H1 (cell line): ENCODE measurements around the gene USH2A. TPM values are rescaled to one million over a fixed set of nuclear protein-coding genes. Genes with fewer than 3 reads are reported as not detected.

Source experiments
- CTCF ChIA-PET: fragments of 300-600 bp; sonication (Branson Sonifier 250); formaldehyde crosslinking; loops from one replicate; lab custom pipeline; 2021; ENCODE audit not compliant: partially characterized antibody; lab: Charles Lee
- POLR2A ChIA-PET: fragments of 300-600 bp; sonication (Branson Sonifier 250); formaldehyde crosslinking; loops from one replicate; lab custom pipeline; 2021; ENCODE audit warnings: inconsistent platforms; ENCODE audit not compliant: partially characterized antibody; lab: Charles Lee
- DNase-seq, 2 experiments: peaks; one replicate each; pipeline versions ENCODE4 v3.0.0 to v3.0.0-alpha.2; 2010 to 2022; ENCODE audit warnings: low spot score in 2 of 2, low read depth in 1 of 2, mixed read lengths in 1 of 2
- FAIRE-seq: peaks from 2 replicates; lab custom pipeline; 2011; peaks lifted over from hg19 to GRCh38; lab: Jason Lieb, UNC
- H2AFZ ChIP-seq: 2 replicates; pipeline ENCODE4 v1.8.1; 2012; ENCODE audit warnings: low read length, inconsistent platforms
- H2AK5ac ChIP-seq: 2 replicates; pipeline ENCODE4 v1.6.1; 2013; ENCODE audit warnings: low read depth, low read length
- H2BK120ac ChIP-seq: replicated peaks from 2 replicates; pipeline ENCODE3; 2013; ENCODE audit warnings: low read depth, low read length, inconsistent platforms
- H2BK12ac ChIP-seq: 2 replicates; pipeline ENCODE4 v1.6.1; 2013; ENCODE audit warnings: low read depth, low read length
- H2BK15ac ChIP-seq: 2 replicates; pipeline ENCODE4 v1.6.1; 2013; ENCODE audit warnings: low read length
- H2BK20ac ChIP-seq: 2 replicates; pipeline ENCODE4 v1.6.1; 2013; ENCODE audit warnings: low read length
- H2BK5ac ChIP-seq: 2 replicates; pipeline ENCODE4 v1.6.1; 2013; ENCODE audit warnings: low read depth, low read length
- H3K14ac ChIP-seq: 2 replicates; pipeline ENCODE4 v1.6.1; 2013; ENCODE audit warnings: inconsistent platforms; ENCODE audit not compliant: insufficient read length
- H3K18ac ChIP-seq: 2 replicates; pipeline ENCODE4 v1.6.1; 2013; ENCODE audit warnings: low read length; ENCODE audit errors: extremely low read depth
- H3K23ac ChIP-seq: 2 replicates; pipeline ENCODE4 v1.6.1; 2013; ENCODE audit warnings: inconsistent platforms; ENCODE audit not compliant: insufficient read length
- H3K23me2 ChIP-seq: 2 replicates; pipeline ENCODE4 v1.6.1; 2013; ENCODE audit warnings: low read depth, low read length
- H3K27ac ChIP-seq: 2 replicates; pipeline ENCODE4 v1.6.1; 2011; ENCODE audit warnings: low read depth, low read length, inconsistent platforms
- H3K27me3 ChIP-seq, 4 experiments: replicated peaks in 1 of 4; 1 replicate in 1 of 4; 2 replicates in 3 of 4; pipeline versions ENCODE4 v1.6.1 to v1.8.1; 2011 to 2013; ENCODE audit warnings: low read length in 3 of 4, mild to moderate bottlenecking in 3 of 4, inconsistent platforms in 2 of 4, mixed read lengths in 2 of 4, moderate library complexity in 1 of 4; ENCODE audit not compliant: control insufficient read depth in 3 of 4, insufficient read depth in 3 of 4; ENCODE audit errors: extremely low read depth in 1 of 4
- H3K36me3 ChIP-seq, 4 experiments: 2 replicates each; pipeline versions ENCODE4 v1.6.1 to v1.8.1; 2011 to 2013; ENCODE audit warnings: mild to moderate bottlenecking in 4 of 4, low read length in 3 of 4, moderate library complexity in 2 of 4, control low read depth in 1 of 4, inconsistent platforms in 1 of 4; ENCODE audit not compliant: insufficient read depth in 4 of 4, control insufficient read depth in 2 of 4
- H3K4ac ChIP-seq: replicated peaks from 2 replicates; pipeline ENCODE3; 2013; ENCODE audit warnings: low read length, low read depth, mixed read lengths, inconsistent platforms; ENCODE audit not compliant: insufficient read length
- H3K4me1 ChIP-seq, 4 experiments: replicated peaks in 1 of 4; 1 replicate in 1 of 4; 2 replicates in 3 of 4; pipeline versions ENCODE4 v1.6.1 to v1.8.1; 2011 to 2013; ENCODE audit warnings: low read length in 3 of 4, inconsistent platforms in 2 of 4, mixed read lengths in 1 of 4; ENCODE audit not compliant: insufficient read depth in 4 of 4, control insufficient read depth in 3 of 4
- H3K4me2 ChIP-seq, 2 experiments: 2 replicates each; pipeline versions ENCODE4 v1.6.1 to v1.8.1; 2011 to 2013; ENCODE audit warnings: low read depth in 2 of 2, low read length in 2 of 2, control low read depth in 1 of 2, inconsistent platforms in 1 of 2, mild to moderate bottlenecking in 1 of 2; ENCODE audit not compliant: insufficient read depth in 1 of 2
- H3K4me3 ChIP-seq, 4 experiments: fragments of 200-600, 300-600 bp in 1 of 4; sonication (generic), shearing (Covaris generic), sonication (Bioruptor Twin) in 1 of 4; 2 replicates each; pipeline versions ENCODE4 v1.5.1 to v1.8.1; 2011 to 2016; ENCODE audit warnings: low read length in 4 of 4, low read depth in 3 of 4, control low read depth in 2 of 4, inconsistent platforms in 2 of 4, mild to moderate bottlenecking in 2 of 4, mixed read lengths in 1 of 4, moderate library complexity in 1 of 4; ENCODE audit not compliant: insufficient read depth in 2 of 4; ENCODE audit errors: extremely low read depth in 1 of 4
- H3K56ac ChIP-seq: replicated peaks from 2 replicates; pipeline ENCODE3; 2013; ENCODE audit warnings: low read depth, mild to moderate bottlenecking, mixed read lengths, low read length, inconsistent platforms; ENCODE audit not compliant: insufficient read length
- H3K79me1 ChIP-seq: 2 replicates; pipeline ENCODE4 v1.6.1; 2013; ENCODE audit warnings: low read depth, low read length, control low read depth
- H3K79me2 ChIP-seq, 2 experiments: 2 replicates each; pipeline versions ENCODE4 v1.6.1 to v1.8.1; 2012 to 2013; ENCODE audit warnings: low read length in 2 of 2, mild to moderate bottlenecking in 2 of 2, inconsistent platforms in 1 of 2; ENCODE audit not compliant: insufficient read depth in 2 of 2, control insufficient read depth in 1 of 2
- H3K9ac ChIP-seq, 4 experiments: replicated peaks in 1 of 4; 1 replicate in 1 of 4; 2 replicates in 3 of 4; pipeline versions ENCODE4 v1.6.1 to v1.8.1; 2011 to 2013; ENCODE audit warnings: low read depth in 3 of 4, low read length in 3 of 4, control low read depth in 2 of 4, mild to moderate bottlenecking in 2 of 4, moderate library complexity in 2 of 4, inconsistent platforms in 1 of 4; ENCODE audit errors: extremely low read depth in 1 of 4
- H3K9me3 ChIP-seq, 2 experiments: 2 replicates each; pipeline versions ENCODE4 v1.6.1 to v1.8.1; 2012 to 2013; ENCODE audit warnings: mild to moderate bottlenecking in 2 of 2, moderate library complexity in 2 of 2, control low read depth in 1 of 2, inconsistent platforms in 1 of 2, low read depth in 1 of 2, low read length in 1 of 2, mixed read lengths in 1 of 2; ENCODE audit not compliant: insufficient read depth in 2 of 2
- H4K20me1 ChIP-seq, 2 experiments: replicated peaks in 1 of 2; 2 replicates each; pipeline versions ENCODE3 to v1.8.1; 2011 to 2013; ENCODE audit warnings: inconsistent platforms in 2 of 2, low read length in 2 of 2, mild to moderate bottlenecking in 1 of 2; ENCODE audit not compliant: insufficient read depth in 2 of 2, control insufficient read depth in 1 of 2
- H4K5ac ChIP-seq: 2 replicates; pipeline ENCODE4 v1.6.1; 2013; ENCODE audit warnings: low read length, low read depth, mixed read lengths, inconsistent platforms; ENCODE audit not compliant: insufficient read length
- H4K8ac ChIP-seq: 2 replicates; pipeline ENCODE4 v1.8.0; 2013; ENCODE audit warnings: mild to moderate bottlenecking, moderate library complexity, low read length, inconsistent platforms; ENCODE audit not compliant: insufficient read depth; ENCODE audit errors: extremely low read depth
- H4K91ac ChIP-seq: replicated peaks from 2 replicates; pipeline ENCODE3; 2013; ENCODE audit warnings: low read length, mixed read lengths, inconsistent platforms; ENCODE audit not compliant: insufficient read length
- CBX5 ChIP-seq: fragments of 300-800, 300-1000 bp; sonication (generic); IDR thresholded peaks from 2 replicates; pipeline ENCODE4 v1.7.1; 2016; ENCODE audit warnings: antibody characterized with exemption, low read length, low read depth
- PHF8 ChIP-seq: fragments of 200-600 bp; sonication (generic); conservative IDR thresholded peaks from 2 replicates; pipeline ENCODE4 v1.7.1; 2012; ENCODE audit warnings: low read depth, mild to moderate bottlenecking, inconsistent platforms, low read length, moderate library complexity
- polyA plus RNA-seq, 7 experiments: library from polyadenylated mRNA; depleted of rRNA in 3 of 7; stranded (reverse) in 5 of 7; unstranded in 2 of 7; fragments of >200 nt in 5 of 7; fragments of 200-250 nt in 2 of 7; gene quantifications; 1 replicate in 5 of 7; 2 replicates in 1 of 7; 4 replicates in 1 of 7; pipeline versions ENCODE4 v1.2.1 to v1.2.3, GENCODE V29; 2011 to 2013; ENCODE audit warnings: missing spikeins in 2 of 7, mixed read lengths in 2 of 7
- total RNA-seq: library from RNA; stranded (reverse); fragmentation: NEBNext Ultra II Directional; extraction: Animal tissue kit (Norgen Biotek cat#: 25700); gene quantifications from 2 replicates; pipeline ENCODE4 v1.2.1, GENCODE V29; 2021

USH2A gene
- total and polyA plus RNA-seq, 2 of the 8 experiments (the other 6 are each of a cell fraction or from before 2014, with no cell fraction given): 0.02 to 0.17 TPM

GRCh38 chr1:215660259-215660658, 763.0 kb downstream of the USH2A start:
- Histone ChIP-seq H2BK15ac (no peak overlapping the region), H3K9ac (no peak overlapping the region), H3K14ac (no peak overlapping the region), H3K79me1 (no peaks in the 10 kb centered on the region), H3K18ac (no peak overlapping the region), H3K9me3 (no peaks in the 10 kb centered on the region), H3K23ac (no peak overlapping the region), H3K4me3 (no peak overlapping the region), H4K20me1 (no peaks in the 10 kb centered on the region), H2BK120ac (no peak overlapping the region), H3K79me2 (no peaks in the 10 kb centered on the region), H3K4me2 (no peak overlapping the region), H4K5ac (no peak overlapping the region), H3K4me1 (0 out of 7 replicates have a peak, but pooled peaks cover 0 to 2% (median 0%) of the 10 kb centered on the region in 4 experiments), H3K36me3 (no peaks in the 10 kb centered on the region), H2AFZ (no peak overlapping the region), H2BK5ac (no peak overlapping the region), H2BK20ac (no peak overlapping the region), H3K4ac (no peak overlapping the region), H3K56ac (no peak overlapping the region), H4K8ac (no peak overlapping the region), H2BK12ac (no peak overlapping the region), H4K91ac (no peak overlapping the region), H3K23me2 (no peaks in the 10 kb centered on the region), H2AK5ac (no peak overlapping the region), H3K27me3 (no peaks in the 10 kb centered on the region), H3K27ac (no peak overlapping the region)
- FAIRE-seq (no peak), DNase-seq (no peak)
- no peak for TF ChIP-seq CBX5
- TF ChIP-seq PHF8: no peak
- POLR2A ChIA-PET: no interaction called here
- CTCF ChIA-PET: interaction anchor here (0.6 kb wide), 1 partner anchor 56 kb away, joined by 3 read pairs; no protein-coding TSS in a partner anchor
